DND-41 (cell line): ENCODE results near the gene GRIFIN.

Experiments
- ATAC-seq: fragments of 200-7000 bp; cut with Tn5 transposase; 3 replicates; pipeline ENCODE4 v1.9.1; 2021; ENCODE audit warnings: low read depth; ENCODE audit not compliant: insufficient read depth
- DNase-seq: peaks from one replicate; pipeline ENCODE4 v3.0.0-alpha.2; 2020
- H2AFZ ChIP-seq: 2 replicates; pipeline ENCODE4 v1.6.0; 2012; ENCODE audit warnings: low read depth, low read length
- H3K27ac ChIP-seq: 2 replicates; pipeline ENCODE4 v1.5.1; 2012; ENCODE audit warnings: low read length, inconsistent platforms
- H3K27me3 ChIP-seq: fragments of 200-600 bp; sonication (generic); 2 replicates; pipeline ENCODE4 v1.6.0; 2012; ENCODE audit warnings: low read length, mild to moderate bottlenecking, inconsistent platforms; ENCODE audit not compliant: insufficient read depth, poor library complexity
- H3K36me3 ChIP-seq: 2 replicates; pipeline ENCODE4 v1.5.1; 2012; ENCODE audit warnings: low read length, inconsistent platforms; ENCODE audit not compliant: insufficient read depth
- H3K4me1 ChIP-seq: 2 replicates; pipeline ENCODE4 v1.5.1; 2012; ENCODE audit warnings: mild to moderate bottlenecking, low read length; ENCODE audit not compliant: insufficient read depth
- H3K4me2 ChIP-seq: 2 replicates; pipeline ENCODE4 v1.6.0; 2012; ENCODE audit warnings: mild to moderate bottlenecking, moderate library complexity, low read length, inconsistent platforms; ENCODE audit not compliant: insufficient read depth
- H3K4me3 ChIP-seq, 2 experiments: fragments of 200-600 bp in 1 of 2; shearing (Covaris generic) in 1 of 2; 2 replicates each; pipeline ENCODE4 v1.5.1; 2012 to 2016; ENCODE audit warnings: inconsistent platforms in 2 of 2, low read length in 2 of 2, mild to moderate bottlenecking in 2 of 2, low read depth in 1 of 2, moderate library complexity in 1 of 2
- H3K79me2 ChIP-seq: 2 replicates; pipeline ENCODE4 v1.6.0; 2012; ENCODE audit warnings: low read length, inconsistent platforms; ENCODE audit not compliant: insufficient read depth
- H3K9ac ChIP-seq: 2 replicates; pipeline ENCODE4 v1.6.0; 2012; ENCODE audit warnings: low read depth, mild to moderate bottlenecking, inconsistent platforms, low read length, moderate library complexity
- H3K9me3 ChIP-seq: 2 replicates; pipeline ENCODE4 v1.5.1; 2012; ENCODE audit warnings: low read length, moderate library complexity, mild to moderate bottlenecking, inconsistent platforms; ENCODE audit not compliant: insufficient read depth, severe bottlenecking
- H4K20me1 ChIP-seq: 2 replicates; pipeline ENCODE4 v1.6.0; 2012; ENCODE audit warnings: low read length; ENCODE audit not compliant: insufficient read depth
- EZH2 ChIP-seq: IDR thresholded peaks from 3 replicates; pipeline ENCODE4 v1.6.1; 2012; ENCODE audit warnings: borderline replicate concordance, low read depth, mild to moderate bottlenecking, moderate library complexity, low read length, inconsistent platforms; ENCODE audit not compliant: severe bottlenecking
- TF ChIP-seq, protein P1 (sequence below): IDR thresholded peaks from 2 replicates; pipeline ENCODE4 v1.5.1; 2012; ENCODE audit warnings: borderline replicate concordance, low read length, moderate library complexity, mild to moderate bottlenecking; ENCODE audit not compliant: poor library complexity, severe bottlenecking; ENCODE audit errors: extremely low read depth

Gene GRIFIN

DNA sequence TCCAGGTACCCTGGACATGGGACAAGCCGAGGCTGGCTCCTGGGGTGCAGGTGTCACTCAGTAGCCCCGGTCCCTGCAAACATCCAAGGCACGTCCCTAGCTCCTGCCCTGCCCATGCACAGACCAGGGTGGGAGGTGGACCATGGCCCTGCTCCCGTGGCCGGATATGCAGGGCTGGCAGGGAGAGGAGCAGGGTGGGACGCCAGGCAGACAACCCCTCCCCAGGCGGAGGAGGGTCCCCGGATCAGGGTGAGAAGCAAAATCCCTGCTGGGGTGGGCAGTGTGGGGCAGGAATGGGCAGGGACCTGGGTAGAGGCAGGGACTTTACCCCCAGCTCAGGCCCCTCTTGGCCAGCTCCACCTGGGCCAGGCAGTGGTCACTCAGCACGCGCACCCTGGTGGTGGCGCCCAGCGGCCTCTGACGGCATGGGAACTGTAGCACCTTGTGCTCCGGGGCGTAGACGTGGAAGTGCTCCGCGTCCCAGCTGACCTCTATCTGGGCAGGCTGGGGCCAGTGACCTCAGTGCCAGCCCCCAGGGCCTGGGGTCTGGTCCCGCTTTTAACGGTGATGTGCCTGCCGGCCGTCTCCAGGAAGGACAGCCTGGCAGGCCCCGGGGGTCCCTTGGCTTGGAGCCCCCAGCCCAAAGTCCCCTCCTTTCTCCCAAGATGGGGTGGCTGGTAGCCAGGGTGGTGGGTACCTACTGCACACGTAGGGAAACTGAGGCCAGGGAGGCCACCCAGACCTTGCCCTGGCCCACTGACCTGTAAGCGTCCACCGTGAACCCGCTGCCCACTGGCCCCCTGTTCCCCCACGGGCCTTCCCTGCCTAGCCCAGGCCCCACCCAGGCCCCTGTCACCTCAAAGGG is 1.2 kb downstream of the GRIFIN start:
- H3K4me2 ChIP-seq: no peak overlapping the region

DNA sequence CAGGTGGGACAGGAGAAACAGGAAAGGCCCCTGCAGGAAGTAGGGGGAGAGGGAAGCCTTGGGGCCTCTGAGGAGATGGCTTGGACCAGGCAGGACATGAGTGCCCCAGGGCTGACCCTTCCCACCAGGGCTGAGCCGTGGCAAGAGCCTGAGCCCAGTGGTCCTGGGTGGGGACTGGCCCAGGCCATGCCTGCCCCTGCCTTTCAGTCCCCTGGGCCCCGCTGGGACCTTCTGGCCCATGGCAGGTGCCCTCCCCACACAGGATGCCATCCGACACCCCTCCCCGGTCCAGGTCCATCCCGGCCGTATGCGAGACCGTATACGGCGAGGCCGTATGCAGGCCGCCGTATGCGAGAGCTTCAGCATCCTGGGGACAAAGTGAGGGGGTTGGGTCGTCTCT is 2.0 kb downstream of the GRIFIN start:
- no peak overlapping the region for H3K4me2 ChIP-seq
- DNase-seq: no peak
- no peak for ATAC-seq
- no peaks in the 10 kb centered on the region for H3K9me3 ChIP-seq
- H3K27me3 ChIP-seq: no peaks in the 10 kb centered on the region
- no peak overlapping the region for H3K27ac ChIP-seq
- no peak overlapping the region for H3K4me3 ChIP-seq
- peaks cover 3% of the 10 kb centered on the region for H4K20me1 ChIP-seq
- TF ChIP-seq, protein P1, sequence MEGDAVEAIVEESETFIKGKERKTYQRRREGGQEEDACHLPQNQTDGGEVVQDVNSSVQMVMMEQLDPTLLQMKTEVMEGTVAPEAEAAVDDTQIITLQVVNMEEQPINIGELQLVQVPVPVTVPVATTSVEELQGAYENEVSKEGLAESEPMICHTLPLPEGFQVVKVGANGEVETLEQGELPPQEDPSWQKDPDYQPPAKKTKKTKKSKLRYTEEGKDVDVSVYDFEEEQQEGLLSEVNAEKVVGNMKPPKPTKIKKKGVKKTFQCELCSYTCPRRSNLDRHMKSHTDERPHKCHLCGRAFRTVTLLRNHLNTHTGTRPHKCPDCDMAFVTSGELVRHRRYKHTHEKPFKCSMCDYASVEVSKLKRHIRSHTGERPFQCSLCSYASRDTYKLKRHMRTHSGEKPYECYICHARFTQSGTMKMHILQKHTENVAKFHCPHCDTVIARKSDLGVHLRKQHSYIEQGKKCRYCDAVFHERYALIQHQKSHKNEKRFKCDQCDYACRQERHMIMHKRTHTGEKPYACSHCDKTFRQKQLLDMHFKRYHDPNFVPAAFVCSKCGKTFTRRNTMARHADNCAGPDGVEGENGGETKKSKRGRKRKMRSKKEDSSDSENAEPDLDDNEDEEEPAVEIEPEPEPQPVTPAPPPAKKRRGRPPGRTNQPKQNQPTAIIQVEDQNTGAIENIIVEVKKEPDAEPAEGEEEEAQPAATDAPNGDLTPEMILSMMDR: no peak
- TF ChIP-seq EZH2: no peak
- H3K9ac ChIP-seq: no peak overlapping the region
- H2AFZ ChIP-seq: no peak overlapping the region
- H3K4me1 ChIP-seq: peaks cover 7% of the 10 kb centered on the region; the same call in 1 of the 2 replicates
- no peaks in the 10 kb centered on the region for H3K79me2 ChIP-seq
- no peaks in the 10 kb centered on the region for H3K36me3 ChIP-seq

More for the DNA sequence above, 1.2 kb downstream of the GRIFIN start:
- TF ChIP-seq, protein P1: no peak
- TF ChIP-seq EZH2: no peak
- Histone ChIP-seq H3K4me1 (peaks cover 7% of the 10 kb centered on the region; the same call in 1 of the 2 replicates), H3K4me3 (no peak overlapping the region), H3K27ac (no peak overlapping the region), H3K79me2 (no peaks in the 10 kb centered on the region), H3K27me3 (no peaks in the 10 kb centered on the region), H3K36me3 (no peaks in the 10 kb centered on the region), H2AFZ (no peak overlapping the region), H4K20me1 (peaks cover 3% of the 10 kb centered on the region), H3K9me3 (no peaks in the 10 kb centered on the region), H3K9ac (no peak overlapping the region)
- ATAC-seq (no peak), DNase-seq (no peak)

DNA sequence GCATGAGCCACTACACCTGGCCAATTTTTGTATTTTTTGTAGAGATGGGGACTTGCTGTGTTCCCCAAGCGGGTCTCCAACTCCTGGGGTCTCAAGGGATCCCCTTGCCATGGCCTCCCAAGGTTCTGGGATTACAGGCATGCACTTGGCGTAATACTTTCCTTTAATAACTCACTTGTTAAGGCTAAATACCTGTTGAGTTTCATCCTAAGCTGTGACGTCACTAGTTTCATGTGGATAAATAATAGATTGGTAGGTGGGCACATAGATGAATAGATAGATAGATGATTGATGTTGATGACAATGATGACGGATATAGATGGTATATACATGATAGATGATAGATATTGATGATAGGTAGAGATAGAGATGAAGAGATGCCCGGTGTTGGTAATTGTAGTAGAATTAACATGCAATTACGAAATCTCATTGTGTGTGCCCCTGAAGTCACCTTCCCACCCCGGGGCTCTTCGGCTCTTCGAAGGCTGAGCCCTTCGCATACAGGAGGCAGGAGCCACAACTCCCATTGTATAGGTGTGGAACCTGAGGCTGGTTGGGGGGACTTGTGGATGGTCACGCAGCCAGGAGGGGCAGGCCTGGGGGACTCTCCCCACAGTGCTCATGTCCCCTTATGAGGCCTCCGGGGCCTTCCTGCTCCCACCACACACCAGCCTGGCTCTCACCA is 2.6 kb downstream of the GRIFIN start:
- no peak overlapping the region for H3K4me3 ChIP-seq
- H2AFZ ChIP-seq: no peak overlapping the region
- no peak overlapping the region for H3K9ac ChIP-seq
- TF ChIP-seq EZH2: no peak
- TF ChIP-seq, protein P1: no peak
- peaks cover 3% of the 10 kb centered on the region for H4K20me1 ChIP-seq
- no peaks in the 10 kb centered on the region for H3K27me3 ChIP-seq
- H3K4me2 ChIP-seq: no peak overlapping the region
- ATAC-seq (no peak), DNase-seq (no peak)
- H3K9me3 ChIP-seq: no peaks in the 10 kb centered on the region
- H3K79me2 ChIP-seq: no peaks in the 10 kb centered on the region
- H3K36me3 ChIP-seq: no peaks in the 10 kb centered on the region
- H3K27ac ChIP-seq: no peak overlapping the region
- peaks cover 7% of the 10 kb centered on the region; the same call in 1 of the 2 replicates for H3K4me1 ChIP-seq
